A673 (cell line): ENCODE results near the gene GPR101.

ENCODE experiments used
- EZH2 ChIP-seq: fragments of 200-600 bp; sonication (generic); IDR thresholded peaks from 2 replicates; pipeline ENCODE4 v1.6.1; 2017; ENCODE audit warnings: borderline replicate concordance, low read depth, mild to moderate bottlenecking, mixed read lengths, antibody characterized with exemption, low read length; ENCODE audit not compliant: poor library complexity, severe bottlenecking
- TF ChIP-seq, protein P1 (sequence below): fragments of 300-800, 200-600 bp; sonication (generic); conservative IDR thresholded peaks from 2 replicates; pipeline ENCODE4 v1.5.1; 2017; ENCODE audit warnings: low read depth, mild to moderate bottlenecking, antibody characterized with exemption, low read length, moderate library complexity, mixed read lengths

DNA sequence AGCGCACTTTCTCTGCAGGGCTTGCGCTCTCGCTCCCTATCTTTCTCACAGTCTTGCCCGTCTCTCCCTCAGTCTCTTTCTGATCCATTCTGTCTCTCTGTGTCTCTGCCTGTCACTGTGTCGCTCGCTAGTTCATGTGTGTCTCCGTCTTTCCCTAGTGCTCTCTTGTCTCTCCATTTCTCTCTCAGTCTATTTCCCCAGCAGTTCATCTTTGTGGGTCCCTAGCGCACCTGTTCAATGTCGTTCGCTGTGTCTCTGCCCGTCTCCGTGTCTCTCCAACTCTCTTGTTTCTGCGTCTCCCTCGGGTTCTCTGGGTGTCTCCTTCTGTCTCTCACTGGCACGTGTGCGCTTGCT, 1.5 kb downstream of the GPR101 start:
- TF ChIP-seq, protein P1, sequence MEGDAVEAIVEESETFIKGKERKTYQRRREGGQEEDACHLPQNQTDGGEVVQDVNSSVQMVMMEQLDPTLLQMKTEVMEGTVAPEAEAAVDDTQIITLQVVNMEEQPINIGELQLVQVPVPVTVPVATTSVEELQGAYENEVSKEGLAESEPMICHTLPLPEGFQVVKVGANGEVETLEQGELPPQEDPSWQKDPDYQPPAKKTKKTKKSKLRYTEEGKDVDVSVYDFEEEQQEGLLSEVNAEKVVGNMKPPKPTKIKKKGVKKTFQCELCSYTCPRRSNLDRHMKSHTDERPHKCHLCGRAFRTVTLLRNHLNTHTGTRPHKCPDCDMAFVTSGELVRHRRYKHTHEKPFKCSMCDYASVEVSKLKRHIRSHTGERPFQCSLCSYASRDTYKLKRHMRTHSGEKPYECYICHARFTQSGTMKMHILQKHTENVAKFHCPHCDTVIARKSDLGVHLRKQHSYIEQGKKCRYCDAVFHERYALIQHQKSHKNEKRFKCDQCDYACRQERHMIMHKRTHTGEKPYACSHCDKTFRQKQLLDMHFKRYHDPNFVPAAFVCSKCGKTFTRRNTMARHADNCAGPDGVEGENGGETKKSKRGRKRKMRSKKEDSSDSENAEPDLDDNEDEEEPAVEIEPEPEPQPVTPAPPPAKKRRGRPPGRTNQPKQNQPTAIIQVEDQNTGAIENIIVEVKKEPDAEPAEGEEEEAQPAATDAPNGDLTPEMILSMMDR, result no peak
- TF ChIP-seq EZH2, result no peak
